ENCODE results near the gene MAGI2. TPM values are rescaled to one million over a fixed set of nuclear protein-coding genes. Genes with fewer than 3 reads are reported as not detected.

MAGI2 gene
- total RNA-seq, 1 experiment from 2014 or later, result 0.22 TPM

- ATAC-seq (no peak), DNase-seq (ENCODE audit: low read depth, low spot score) (no peak)
- Histone ChIP-seq H3K27ac (ENCODE audit: low read depth, low read length) (no peak overlapping the region), H3K4me2 (ENCODE audit: low read length) (no peak overlapping the region), H3K27me3 (ENCODE audit: insufficient read depth, low read length) (no peaks in the 10 kb centered on the region), H3K79me2 (ENCODE audit: insufficient read depth, low read length) (no peaks in the 10 kb centered on the region), H3K4me1 (ENCODE audit: control insufficient read depth in 1 of 2, insufficient read depth in 2 of 2, low read length in 2 of 2) (no peaks in the 10 kb centered on the region), H3K4me3 (replicated peaks in 1 of 2; ENCODE audit: low read depth in 1 of 2, low read length in 2 of 2) (no peak overlapping the region), H3K9me2 (ENCODE audit: insufficient read depth) (no peaks in the 10 kb centered on the region), H2AFZ (ENCODE audit: low read depth, low read length, poor library complexity, severe bottlenecking) (no peak overlapping the region), H3K36me3 (ENCODE audit: control insufficient read depth in 1 of 2, insufficient read depth in 2 of 2, low read length in 2 of 2) (no peaks in the 10 kb centered on the region), H3K9ac (ENCODE audit: low read length) (no peak overlapping the region), H4K20me1 (ENCODE audit: insufficient read depth) (no peaks in the 10 kb centered on the region), H3K9me3 (ENCODE audit: control insufficient read depth in 1 of 2, insufficient read depth in 1 of 2, low read depth in 1 of 2, low read length in 2 of 2) (no peaks in the 10 kb centered on the region)
- ChIA-PET POLR2A (no interaction called here), RAD21 (ENCODE audit: low non-redundant PET in 1 of 2, low total read pairs in 2 of 2, uncharacterized antibody in 2 of 2, unreplicated experiment in 2 of 2) (no interaction called here), CTCF (no interaction called here)
- intact Hi-C loops (cut with micrococcal nuclease), result no loop called here
- no TSS peak for BruUV-seq (replicated peaks)
- TF ChIP-seq ZNF274 (IDR thresholded peaks at IDR 0.05; ENCODE audit: low read depth, low read length), result no peak
- no peak for TF ChIP-seq ELF1 (IDR thresholded peaks at IDR 0.05; ENCODE audit: borderline replicate concordance, low read depth)
- TF ChIP-seq YY1 (IDR thresholded peaks at IDR 0.05; ENCODE audit: extremely low read depth, insufficient replicate concordance, low read depth, low read length), result no peak
- TF ChIP-seq, protein P1, sequence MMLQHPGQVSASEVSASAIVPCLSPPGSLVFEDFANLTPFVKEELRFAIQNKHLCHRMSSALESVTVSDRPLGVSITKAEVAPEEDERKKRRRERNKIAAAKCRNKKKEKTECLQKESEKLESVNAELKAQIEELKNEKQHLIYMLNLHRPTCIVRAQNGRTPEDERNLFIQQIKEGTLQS (IDR thresholded peaks at IDR 0.05), result no peak
- no peak for TF ChIP-seq REST (IDR thresholded peaks at IDR 0.05; ENCODE audit: low read depth)
- no peak for TF ChIP-seq SIN3A (IDR thresholded peaks at IDR 0.05; ENCODE audit: low read depth)
- no peak for TF ChIP-seq JUND (IDR thresholded peaks at IDR 0.05)
Observed at GRCh38 chr7:77967429-77967828, 1486.0 kb downstream of the MAGI2 start.
